ENCODE data around the gene AGAP1. TPM values are rescaled to one million over a fixed set of nuclear protein-coding genes. Genes with fewer than 3 reads are reported as not detected.

Gene AGAP1
- total RNA-seq, 1 donor from 2014 or later: 46.3 TPM

- H3K27ac Mint-ChIP-seq: no peak overlapping the region
- peaks cover 26% of the 10 kb centered on the region for H3K36me3 Mint-ChIP-seq
- no peak for DNase-seq (ENCODE audit: extremely low spot score, unreplicated experiment)
- no peak for TF ChIP-seq CTCF (conservative IDR thresholded peaks at IDR 0.05)
- peaks cover 30% of the 10 kb centered on the region for H3K4me1 Mint-ChIP-seq (ENCODE audit: unreplicated experiment)
- H3K27me3 Mint-ChIP-seq: no peaks in the 10 kb centered on the region
- no peaks in the 10 kb centered on the region for H3K9me3 Mint-ChIP-seq
- no peak overlapping the region for H3K4me3 Mint-ChIP-seq
These were observed 547.8 kb downstream of the AGAP1 start for GRCh38 chr2:236041616-236042015.

DNA sequence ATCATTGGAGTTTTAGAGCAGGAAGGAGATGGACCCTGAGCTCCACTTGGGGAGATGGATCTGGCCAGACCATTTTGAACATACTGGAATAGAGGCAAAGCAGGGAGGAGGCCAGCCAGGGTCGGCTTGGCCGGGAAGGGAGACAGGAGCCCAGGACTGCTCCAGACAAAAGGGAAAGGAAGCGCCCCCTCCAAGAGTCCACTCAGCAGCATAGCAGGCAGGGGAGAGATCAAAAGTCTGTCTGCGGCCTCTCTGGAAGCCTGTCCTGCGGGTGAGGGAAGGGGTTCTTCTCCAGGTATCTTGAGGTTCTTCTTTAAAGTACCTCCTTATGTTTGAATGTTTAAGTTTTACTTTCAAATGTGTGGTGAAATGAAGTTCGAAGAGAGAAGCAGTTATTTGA, 548.2 kb downstream of the AGAP1 start:
- H3K27me3 Mint-ChIP-seq: no peaks in the 10 kb centered on the region
- peaks cover 26% of the 10 kb centered on the region for H3K36me3 Mint-ChIP-seq
- H3K27ac Mint-ChIP-seq: no peak overlapping the region
- H3K4me1 Mint-ChIP-seq (ENCODE audit: unreplicated experiment): peaks cover 30% of the 10 kb centered on the region
- no peak for TF ChIP-seq CTCF (conservative IDR thresholded peaks at IDR 0.05)
- H3K4me3 Mint-ChIP-seq: no peak overlapping the region
- DNase-seq (ENCODE audit: extremely low spot score, unreplicated experiment): no peak
- no peaks in the 10 kb centered on the region for H3K9me3 Mint-ChIP-seq

DNA sequence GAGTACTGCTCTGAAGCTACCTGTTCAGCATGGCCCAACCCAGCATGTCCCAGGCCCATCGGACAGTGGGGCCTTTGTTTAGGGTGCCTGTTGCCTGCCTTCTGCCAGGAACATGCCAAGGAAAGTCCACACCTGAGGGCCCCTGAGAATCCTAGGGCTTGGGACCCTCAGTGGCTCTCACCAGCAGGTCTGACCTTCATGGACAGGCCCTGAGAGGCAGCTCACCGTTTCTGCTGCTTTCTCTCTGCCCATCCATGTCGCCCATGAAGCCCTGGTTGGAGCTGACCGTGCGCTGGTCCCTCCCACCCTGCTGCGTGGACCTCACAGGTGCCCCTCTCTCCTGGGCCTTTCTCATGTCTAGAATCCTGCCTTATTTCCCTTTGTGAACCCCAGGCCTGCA, 550.3 kb downstream of the AGAP1 start:
- Mint-ChIP-seq H3K27me3 (no peaks in the 10 kb centered on the region), H3K4me1 (ENCODE audit: unreplicated experiment) (peaks cover 30% of the 10 kb centered on the region), H3K27ac (no peak overlapping the region), H3K9me3 (no peaks in the 10 kb centered on the region), H3K4me3 (no peak overlapping the region), H3K36me3 (peaks cover 33% of the 10 kb centered on the region)
- DNase-seq (ENCODE audit: extremely low spot score, unreplicated experiment): no peak
- TF ChIP-seq CTCF (conservative IDR thresholded peaks at IDR 0.05): no peak

DNA sequence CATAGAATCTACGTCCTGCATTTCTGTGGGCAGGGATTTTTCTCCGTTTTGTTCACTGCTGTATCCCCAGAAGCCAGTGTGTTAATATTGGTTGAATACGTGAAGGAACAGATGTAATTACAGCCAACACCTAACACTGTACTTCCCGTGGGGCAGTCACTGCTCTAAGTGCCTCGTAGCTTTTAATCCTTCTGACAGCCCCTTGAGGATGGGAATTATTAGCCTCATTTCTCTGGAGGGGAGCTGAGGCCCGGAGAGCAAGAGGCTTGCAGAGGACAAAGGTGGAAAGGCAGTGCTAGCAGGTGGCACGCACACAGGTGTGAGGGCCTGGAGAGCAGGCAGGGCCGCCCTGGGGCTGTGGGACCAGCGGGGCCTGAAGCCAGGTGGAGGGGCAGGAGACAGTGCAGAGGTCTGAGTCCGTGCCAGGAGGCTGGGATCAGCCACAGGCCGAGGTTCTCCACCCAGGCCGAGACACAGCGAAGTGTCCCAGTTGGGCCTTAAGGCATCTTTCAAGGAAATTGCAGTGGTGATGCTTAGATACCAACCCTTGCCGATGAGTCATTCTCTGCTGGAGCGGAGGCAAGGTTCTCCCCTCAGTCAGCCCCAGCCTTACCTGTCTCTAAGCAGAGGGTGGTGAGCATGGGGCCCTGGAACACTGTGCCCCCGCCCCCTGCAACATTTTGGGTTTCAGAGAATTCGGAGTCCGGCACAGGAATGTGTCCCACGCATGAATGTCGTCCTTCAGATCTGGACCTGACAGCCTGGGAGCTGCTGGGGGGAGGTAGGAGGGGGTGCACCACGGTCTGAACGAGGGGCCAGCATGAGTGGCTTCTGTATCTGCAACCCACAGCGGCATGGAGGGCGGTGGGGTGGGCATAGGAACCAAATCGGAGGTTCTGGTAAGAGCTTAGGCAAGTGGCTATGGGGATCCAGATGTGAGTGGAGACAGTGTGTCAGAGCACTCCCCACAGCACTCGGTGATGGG, 551.7 kb downstream of the AGAP1 start:
- H3K27me3 Mint-ChIP-seq: no peaks in the 10 kb centered on the region
- H3K27ac Mint-ChIP-seq: no peak overlapping the region
- H3K36me3 Mint-ChIP-seq: peaks cover 35% of the 10 kb centered on the region

GRCh38 chr2:236046715-236047114, 552.9 kb downstream of the AGAP1 start:
- Mint-ChIP-seq H3K27ac (no peak overlapping the region), H3K4me1 (ENCODE audit: unreplicated experiment) (peaks cover 18% of the 10 kb centered on the region), H3K27me3 (no peaks in the 10 kb centered on the region), H3K36me3 (peaks cover 29% of the 10 kb centered on the region), H3K4me3 (no peak overlapping the region), H3K9me3 (no peaks in the 10 kb centered on the region)
- no peak for TF ChIP-seq CTCF (conservative IDR thresholded peaks at IDR 0.05)
- no peak for DNase-seq (ENCODE audit: extremely low spot score, unreplicated experiment)

More for the DNA sequence above, 551.7 kb downstream of the AGAP1 start:
- DNase-seq (ENCODE audit: extremely low spot score, unreplicated experiment): no peak
- Mint-ChIP-seq H3K4me1 (ENCODE audit: unreplicated experiment) (peaks cover 26% of the 10 kb centered on the region), H3K9me3 (no peaks in the 10 kb centered on the region), H3K4me3 (no peak overlapping the region)
- TF ChIP-seq CTCF (conservative IDR thresholded peaks at IDR 0.05): no peak

Measured in type B pancreatic cell (in vitro differentiated cells).